Natural killer cell (primary cell): Measurements from ENCODE around the gene EEF1A2. TPM values are rescaled to one million over a fixed set of nuclear protein-coding genes. Genes with fewer than 3 reads are reported as not detected.

Source experiments
- ATAC-seq, 3 donors: fragments of 150-1000 bp in 2 of 3; fragments of 200-7000 bp in 1 of 3; cut with Tn5 transposase; 1 replicate in 1 of 3; 2 replicates in 2 of 3; pipeline ENCODE4 v1.10.0; 2021; ENCODE audit warnings: mild to moderate bottlenecking in 2 of 3, moderate library complexity in 2 of 3
- DNase-seq, 2 donors: peaks; one replicate each; pipeline versions ENCODE4 v3.0.0 to v3.0.0-alpha.2; 2013 to 2021; ENCODE audit warnings: mixed read lengths in 1 of 2
- H3K27ac ChIP-seq: one replicate; pipeline ENCODE4 v1.5.1; 2013; ENCODE audit warnings: mild to moderate bottlenecking, low read length
- H3K27me3 ChIP-seq: one replicate; pipeline ENCODE4 v1.6.1; 2013; ENCODE audit warnings: low read length; ENCODE audit not compliant: control insufficient read depth, insufficient read depth
- H3K36me3 ChIP-seq: one replicate; pipeline ENCODE4 v1.6.1; 2013; ENCODE audit warnings: low read length; ENCODE audit not compliant: control insufficient read depth, insufficient read depth
- H3K4me1 ChIP-seq: one replicate; pipeline ENCODE4 v1.6.1; 2013; ENCODE audit warnings: low read length; ENCODE audit not compliant: control insufficient read depth, insufficient read depth
- H3K4me3 ChIP-seq: one replicate; pipeline ENCODE4 v1.5.1; 2013; ENCODE audit warnings: low read length
- H3K9me3 ChIP-seq: one replicate; pipeline ENCODE4 v1.6.1; 2013; ENCODE audit warnings: low read length; ENCODE audit not compliant: control insufficient read depth, insufficient read depth
- H3K27ac Mint-ChIP-seq, 2 donors: one replicate each; pipeline ENCODE4 v1.8.0; 2022; ENCODE audit warnings: mild to moderate bottlenecking in 2 of 2, mixed read lengths in 2 of 2, moderate library complexity in 1 of 2
- H3K27me3 Mint-ChIP-seq, 2 donors: one replicate each; pipeline ENCODE4 v1.8.0; 2022; ENCODE audit warnings: low read depth in 2 of 2, mixed read lengths in 2 of 2
- H3K36me3 Mint-ChIP-seq: one replicate; pipeline ENCODE4 v1.8.0; 2022; ENCODE audit warnings: mixed read lengths
- H3K4me1 Mint-ChIP-seq, 2 donors: one replicate each; pipeline ENCODE4 v1.8.0; 2022; ENCODE audit warnings: mixed read lengths in 2 of 2
- H3K4me3 Mint-ChIP-seq: one replicate; pipeline ENCODE4 v1.8.0; 2022; ENCODE audit warnings: mild to moderate bottlenecking, moderate library complexity, mixed read lengths
- H3K9me3 Mint-ChIP-seq, 2 donors: one replicate each; pipeline ENCODE4 v1.8.0; 2022; ENCODE audit warnings: mixed read lengths in 2 of 2
- WGBS: methylation state at CpG from one replicate; pipeline ENCODE4 v1.1.7; 2013; ENCODE audit warnings: missing lambda C conversion rate; ENCODE audit not compliant: insufficient coverage; 5-methylcytosine and 5-hydroxymethylcytosine counted together
- intact Hi-C: fragments of 100-400 bp; cut with micrococcal nuclease; formaldehyde crosslinking; loops from one replicate; pipeline ENCODE4 v1.14.2; 2022
- total RNA-seq, 4 donors: library from RNA; stranded (reverse); fragments of 120-200 nt in 1 of 4; gene quantifications; one replicate each; pipeline versions ENCODE4 v1.2.3 to v1.2.4, GENCODE V29; 2013 to 2022
- TF ChIP-seq, protein P1 (sequence below): fragments of 200-600 bp; IDR thresholded peaks from one replicate; pipeline ENCODE4 v1.8.0; 2022; ENCODE audit warnings: antibody characterized with exemption

The EEF1A2 gene
- total RNA-seq, 3 donors from 2014 or later (not counting 1 experiment from before 2014, with no cell fraction given): 0.14 to 0.86 (median 0.35) TPM

DNA sequence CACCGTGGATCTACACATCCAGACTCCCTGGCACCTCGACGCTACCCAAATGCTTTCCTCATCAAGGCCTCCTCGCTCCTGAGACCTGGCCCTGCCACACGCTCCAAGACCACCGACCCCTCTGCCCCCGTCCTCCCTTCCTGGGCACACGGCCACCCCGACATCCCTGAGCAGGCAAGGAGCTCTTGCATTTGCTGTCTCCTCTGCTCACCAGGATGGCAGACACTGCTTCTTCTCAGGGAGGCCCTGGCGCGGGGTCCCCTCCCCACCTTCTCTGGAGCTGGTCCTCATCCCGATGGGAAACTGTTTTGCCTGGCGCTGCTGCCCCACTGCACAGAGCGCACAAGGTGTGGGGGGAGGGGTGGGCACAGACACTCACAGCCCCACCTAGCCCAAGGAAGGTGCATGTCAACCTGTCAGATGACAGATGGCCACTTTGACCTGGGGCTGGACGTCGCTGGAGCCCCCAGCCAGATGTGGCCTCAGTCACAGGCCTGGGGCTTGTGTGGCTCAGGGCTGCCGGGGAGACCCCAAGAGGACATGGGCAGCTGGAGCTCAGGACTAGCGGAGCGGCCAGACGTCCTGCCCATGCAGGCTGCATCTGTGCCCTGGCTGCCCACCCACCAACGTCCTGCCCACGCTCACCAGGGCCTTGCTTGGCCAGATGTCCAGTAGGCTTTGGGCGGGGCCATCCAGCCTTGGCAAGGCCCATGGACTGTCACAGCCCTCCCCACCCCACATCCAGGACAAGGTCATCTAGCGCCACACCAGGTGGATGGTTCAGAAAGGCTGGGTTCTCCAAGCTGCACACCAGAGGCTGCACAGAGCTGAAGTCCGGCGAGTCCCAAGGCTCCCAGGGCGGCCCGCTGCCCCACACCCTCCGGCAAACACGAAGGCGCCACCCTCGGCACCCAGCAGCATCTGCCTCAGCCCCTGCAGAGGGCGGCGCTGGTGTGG, 20.3 kb downstream of the EEF1A2 start:
- DNase-seq: no peak
- no peak overlapping the region for H3K27ac Mint-ChIP-seq
- no peak overlapping the region for H3K4me3 Mint-ChIP-seq
- TF ChIP-seq, protein P1, sequence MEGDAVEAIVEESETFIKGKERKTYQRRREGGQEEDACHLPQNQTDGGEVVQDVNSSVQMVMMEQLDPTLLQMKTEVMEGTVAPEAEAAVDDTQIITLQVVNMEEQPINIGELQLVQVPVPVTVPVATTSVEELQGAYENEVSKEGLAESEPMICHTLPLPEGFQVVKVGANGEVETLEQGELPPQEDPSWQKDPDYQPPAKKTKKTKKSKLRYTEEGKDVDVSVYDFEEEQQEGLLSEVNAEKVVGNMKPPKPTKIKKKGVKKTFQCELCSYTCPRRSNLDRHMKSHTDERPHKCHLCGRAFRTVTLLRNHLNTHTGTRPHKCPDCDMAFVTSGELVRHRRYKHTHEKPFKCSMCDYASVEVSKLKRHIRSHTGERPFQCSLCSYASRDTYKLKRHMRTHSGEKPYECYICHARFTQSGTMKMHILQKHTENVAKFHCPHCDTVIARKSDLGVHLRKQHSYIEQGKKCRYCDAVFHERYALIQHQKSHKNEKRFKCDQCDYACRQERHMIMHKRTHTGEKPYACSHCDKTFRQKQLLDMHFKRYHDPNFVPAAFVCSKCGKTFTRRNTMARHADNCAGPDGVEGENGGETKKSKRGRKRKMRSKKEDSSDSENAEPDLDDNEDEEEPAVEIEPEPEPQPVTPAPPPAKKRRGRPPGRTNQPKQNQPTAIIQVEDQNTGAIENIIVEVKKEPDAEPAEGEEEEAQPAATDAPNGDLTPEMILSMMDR: no peak
- H3K9me3 ChIP-seq: no peaks in the 10 kb centered on the region
- peaks cover 36% of the 10 kb centered on the region in 2 donors for H3K27me3 Mint-ChIP-seq
- peaks cover 15% of the 10 kb centered on the region for H3K27me3 ChIP-seq
- H3K9me3 Mint-ChIP-seq: no peaks in the 10 kb centered on the region
- 86% methylated on average over 34 of the region's 34 CpGs for WGBS
- no peak for ATAC-seq
- intact Hi-C loops: loop anchor here (2.0 kb wide), 1 partner anchor 16 kb away; no protein-coding TSS in a partner anchor
- no peak overlapping the region for H3K4me3 ChIP-seq
- H3K36me3 Mint-ChIP-seq: no peaks in the 10 kb centered on the region
- no peak overlapping the region for H3K27ac ChIP-seq
- H3K4me1 ChIP-seq: no peaks in the 10 kb centered on the region
- H3K4me1 Mint-ChIP-seq: peaks cover 0 to 6% of the 10 kb centered on the region in 2 donors
- H3K36me3 ChIP-seq: no peaks in the 10 kb centered on the region

DNA sequence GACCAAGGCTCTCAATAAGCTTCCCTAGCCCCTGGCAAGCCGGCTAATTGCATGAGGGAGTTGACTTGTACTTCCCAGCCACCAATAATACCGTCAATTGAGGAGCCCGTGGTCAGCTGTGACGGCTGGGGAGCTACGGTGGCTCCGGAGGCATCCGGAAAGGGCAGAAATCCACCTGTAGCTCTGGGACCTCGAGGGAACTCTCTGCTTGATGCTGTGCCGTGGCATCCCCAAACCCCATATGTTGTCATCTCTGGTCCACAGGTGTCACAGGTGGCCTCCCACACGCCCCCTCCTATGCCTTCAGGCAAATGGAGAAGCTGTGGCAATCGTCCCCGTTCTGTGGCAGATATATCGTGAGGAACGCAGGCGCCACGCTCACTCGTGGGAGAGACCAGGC, 20.9 kb downstream of the EEF1A2 start:
- no peak overlapping the region for H3K27ac Mint-ChIP-seq
- peaks cover 0 to 6% of the 10 kb centered on the region in 2 donors for H3K4me1 Mint-ChIP-seq
- H3K9me3 Mint-ChIP-seq: no peaks in the 10 kb centered on the region
- Histone ChIP-seq H3K36me3 (no peaks in the 10 kb centered on the region), H3K27me3 (peaks cover 21% of the 10 kb centered on the region), H3K27ac (no peak overlapping the region), H3K9me3 (no peaks in the 10 kb centered on the region), H3K4me3 (no peak overlapping the region), H3K4me1 (no peaks in the 10 kb centered on the region)
- no peaks in the 10 kb centered on the region for H3K36me3 Mint-ChIP-seq
- no peak overlapping the region for H3K4me3 Mint-ChIP-seq
- ATAC-seq (no peak), DNase-seq (no peak)
- WGBS: 68% methylated on average over 17 of the region's 17 CpGs
- intact Hi-C loops: loop anchor here (2.0 kb wide), 1 partner anchor 15 kb away; no protein-coding TSS in a partner anchor
- peaks cover 35% of the 10 kb centered on the region in 2 donors for H3K27me3 Mint-ChIP-seq
- TF ChIP-seq, protein P1: no peak

DNA sequence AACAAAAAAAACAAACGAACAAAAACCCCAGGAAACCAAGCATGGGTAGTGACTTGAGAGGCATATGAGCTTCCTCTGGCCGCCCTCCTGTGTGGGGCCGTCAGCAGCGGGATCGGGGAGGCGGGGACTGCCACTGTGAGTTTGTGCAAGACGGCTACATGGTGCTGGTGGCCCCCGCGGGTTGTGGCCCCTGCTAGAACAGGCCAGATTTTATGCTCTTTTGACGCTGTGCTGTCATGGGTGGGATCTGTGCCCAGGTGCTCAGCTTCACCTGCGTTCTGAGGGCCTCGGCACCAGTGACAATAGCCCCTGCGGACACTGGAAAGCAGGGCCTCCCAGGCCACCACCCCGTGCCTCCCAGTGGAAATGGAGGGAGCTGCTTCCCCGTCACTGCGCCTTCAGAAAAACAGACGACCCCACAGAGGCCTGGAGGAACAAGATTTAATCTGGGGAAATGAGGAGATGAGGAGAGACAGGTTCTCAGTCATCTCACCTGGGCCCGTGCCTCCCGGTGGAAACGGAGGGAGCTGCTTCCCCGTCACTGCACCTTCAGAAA, 21.7 kb downstream of the EEF1A2 start:
- Histone ChIP-seq H3K36me3 (no peaks in the 10 kb centered on the region), H3K27ac (no peak overlapping the region), H3K4me1 (no peaks in the 10 kb centered on the region), H3K4me3 (no peak overlapping the region), H3K27me3 (peaks cover 21% of the 10 kb centered on the region), H3K9me3 (no peaks in the 10 kb centered on the region)
- TF ChIP-seq, protein P1: no peak
- DNase-seq (no peak), ATAC-seq (no peak)
- Mint-ChIP-seq H3K27me3 (peaks cover 29 to 31% of the 10 kb centered on the region in 2 donors), H3K4me1 (peaks cover 0 to 6% of the 10 kb centered on the region in 2 donors), H3K36me3 (no peaks in the 10 kb centered on the region), H3K27ac (no peak overlapping the region), H3K4me3 (no peak overlapping the region), H3K9me3 (no peaks in the 10 kb centered on the region)
- 40% methylated on average over 19 of the region's 21 CpGs for WGBS
- intact Hi-C loops: no loop called here
